ENCODE data around the gene SPSB3. TPM values are rescaled to one million over a fixed set of nuclear protein-coding genes. Genes with fewer than 3 reads are reported as not detected.
A peak's percentile ranks its signal among the peaks of the same experiment; 100 is the strongest.

The SPSB3 gene
- total and polyA plus RNA-seq, 2 of the 13 experiments (the other 11 are each of a cell fraction or from before 2014, with no cell fraction given) = 13.2 to 21.9 TPM

GRCh38 chr16:1771188-1771863 lies 11.0 kb downstream of the SPSB3 start, which contains the start of gene NME3 (continued):
- TF ChIP-seq, protein P1, sequence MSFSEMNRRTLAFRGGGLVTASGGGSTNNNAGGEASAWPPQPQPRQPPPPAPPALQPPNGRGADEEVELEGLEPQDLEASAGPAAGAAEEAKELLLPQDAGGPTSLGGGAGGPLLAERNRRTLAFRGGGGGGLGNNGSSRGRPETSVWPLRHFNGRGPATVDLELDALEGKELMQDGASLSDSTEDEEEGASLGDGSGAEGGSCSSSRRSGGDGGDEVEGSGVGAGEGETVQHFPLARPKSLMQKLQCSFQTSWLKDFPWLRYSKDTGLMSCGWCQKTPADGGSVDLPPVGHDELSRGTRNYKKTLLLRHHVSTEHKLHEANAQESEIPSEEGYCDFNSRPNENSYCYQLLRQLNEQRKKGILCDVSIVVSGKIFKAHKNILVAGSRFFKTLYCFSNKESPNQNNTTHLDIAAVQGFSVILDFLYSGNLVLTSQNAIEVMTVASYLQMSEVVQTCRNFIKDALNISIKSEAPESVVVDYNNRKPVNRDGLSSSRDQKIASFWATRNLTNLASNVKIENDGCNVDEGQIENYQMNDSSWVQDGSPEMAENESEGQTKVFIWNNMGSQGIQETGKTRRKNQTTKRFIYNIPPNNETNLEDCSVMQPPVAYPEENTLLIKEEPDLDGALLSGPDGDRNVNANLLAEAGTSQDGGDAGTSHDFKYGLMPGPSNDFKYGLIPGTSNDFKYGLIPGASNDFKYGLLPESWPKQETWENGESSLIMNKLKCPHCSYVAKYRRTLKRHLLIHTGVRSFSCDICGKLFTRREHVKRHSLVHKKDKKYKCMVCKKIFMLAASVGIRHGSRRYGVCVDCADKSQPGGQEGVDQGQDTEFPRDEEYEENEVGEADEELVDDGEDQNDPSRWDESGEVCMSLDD (CRISPR knock-in tag; IDR thresholded peaks at IDR 0.05; ENCODE audit: borderline replicate concordance) = no peak
- no peak for TF ChIP-seq ZNF281 (CRISPR knock-in tag; IDR thresholded peaks at IDR 0.05; ENCODE audit: borderline replicate concordance)
- peak; percentile 45; the same call in 1 of the 2 replicates for TF ChIP-seq ZFX (CRISPR knock-in tag; IDR thresholded peaks at IDR 0.05; ENCODE audit: low read depth)
- TF ChIP-seq ZNF784 (CRISPR knock-in tag; IDR thresholded peaks at IDR 0.05; ENCODE audit: borderline replicate concordance) = no peak
- peak in 1 of 2 experiments; percentile 38; a peak in 1 of 4 replicates for TF ChIP-seq POLR2A (IDR thresholded peaks at IDR 0.05; ENCODE audit: insufficient read depth in 1 of 2, low read depth in 2 of 2, low read length in 2 of 2)
- no peak for TF ChIP-seq ZNF317 (CRISPR knock-in tag; IDR thresholded peaks at IDR 0.05)
- TF ChIP-seq NFE2L1 (CRISPR knock-in tag; IDR thresholded peaks at IDR 0.05; ENCODE audit: borderline replicate concordance) = no peak
- peak; percentile 33; the same call in 1 of the 2 replicates for TF ChIP-seq KDM2A (CRISPR knock-in tag; IDR thresholded peaks at IDR 0.05; ENCODE audit: borderline replicate concordance, low read depth)
- TF ChIP-seq ATAD3A (CRISPR knock-in tag; IDR thresholded peaks at IDR 0.05) = no peak
- TF ChIP-seq ZFY (CRISPR knock-in tag; IDR thresholded peaks at IDR 0.05) = peak; percentile 31; the same call in 1 of the 2 replicates
- no peak for TF ChIP-seq MAZ (IDR thresholded peaks at IDR 0.05; ENCODE audit: borderline replicate concordance, low read depth, low read length)
- TF ChIP-seq MAZ (CRISPR knock-in tag; IDR thresholded peaks at IDR 0.05; ENCODE audit: low read depth) = peak; percentile 77
- no peak for TF ChIP-seq TP53 (CRISPR knock-in tag; conservative IDR thresholded peaks at IDR 0.05)
- TF ChIP-seq, protein P2, sequence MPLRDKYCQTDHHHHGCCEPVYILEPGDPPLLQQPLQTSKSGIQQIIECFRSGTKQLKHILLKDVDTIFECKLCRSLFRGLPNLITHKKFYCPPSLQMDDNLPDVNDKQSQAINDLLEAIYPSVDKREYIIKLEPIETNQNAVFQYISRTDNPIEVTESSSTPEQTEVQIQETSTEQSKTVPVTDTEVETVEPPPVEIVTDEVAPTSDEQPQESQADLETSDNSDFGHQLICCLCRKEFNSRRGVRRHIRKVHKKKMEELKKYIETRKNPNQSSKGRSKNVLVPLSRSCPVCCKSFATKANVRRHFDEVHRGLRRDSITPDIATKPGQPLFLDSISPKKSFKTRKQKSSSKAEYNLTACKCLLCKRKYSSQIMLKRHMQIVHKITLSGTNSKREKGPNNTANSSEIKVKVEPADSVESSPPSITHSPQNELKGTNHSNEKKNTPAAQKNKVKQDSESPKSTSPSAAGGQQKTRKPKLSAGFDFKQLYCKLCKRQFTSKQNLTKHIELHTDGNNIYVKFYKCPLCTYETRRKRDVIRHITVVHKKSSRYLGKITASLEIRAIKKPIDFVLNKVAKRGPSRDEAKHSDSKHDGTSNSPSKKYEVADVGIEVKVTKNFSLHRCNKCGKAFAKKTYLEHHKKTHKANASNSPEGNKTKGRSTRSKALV (CRISPR knock-in tag; IDR thresholded peaks at IDR 0.05) = no peak
- TF ChIP-seq, protein P3, sequence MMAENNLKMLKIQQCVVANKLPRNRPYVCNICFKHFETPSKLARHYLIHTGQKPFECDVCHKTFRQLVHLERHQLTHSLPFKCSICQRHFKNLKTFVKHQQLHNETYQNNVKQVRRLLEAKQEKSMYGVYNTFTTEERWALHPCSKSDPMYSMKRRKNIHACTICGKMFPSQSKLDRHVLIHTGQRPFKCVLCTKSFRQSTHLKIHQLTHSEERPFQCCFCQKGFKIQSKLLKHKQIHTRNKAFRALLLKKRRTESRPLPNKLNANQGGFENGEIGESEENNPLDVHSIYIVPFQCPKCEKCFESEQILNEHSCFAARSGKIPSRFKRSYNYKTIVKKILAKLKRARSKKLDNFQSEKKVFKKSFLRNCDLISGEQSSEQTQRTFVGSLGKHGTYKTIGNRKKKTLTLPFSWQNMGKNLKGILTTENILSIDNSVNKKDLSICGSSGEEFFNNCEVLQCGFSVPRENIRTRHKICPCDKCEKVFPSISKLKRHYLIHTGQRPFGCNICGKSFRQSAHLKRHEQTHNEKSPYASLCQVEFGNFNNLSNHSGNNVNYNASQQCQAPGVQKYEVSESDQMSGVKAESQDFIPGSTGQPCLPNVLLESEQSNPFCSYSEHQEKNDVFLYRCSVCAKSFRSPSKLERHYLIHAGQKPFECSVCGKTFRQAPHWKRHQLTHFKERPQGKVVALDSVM (CRISPR knock-in tag; IDR thresholded peaks at IDR 0.05) = peak; percentile 68; the same call in 1 of the 2 replicates
- no peak for TF ChIP-seq ELK4 (CRISPR knock-in tag; IDR thresholded peaks at IDR 0.05; ENCODE audit: borderline replicate concordance)
- TF ChIP-seq PHF8 (CRISPR knock-in tag; IDR thresholded peaks at IDR 0.05) = 0 out of 2 replicates have a peak, but pooled peaks have one; percentile 13

All from HepG2 (cell line).